GM19239 (cell line): ENCODE data around the gene SEMA5B.
A peak's percentile ranks its signal among the peaks of the same experiment; 100 is the strongest.

Experiments used
- DNase-seq: peaks from one replicate; pipeline ENCODE4 v3.0.0; 2011; ENCODE audit warnings: low spot score; ENCODE audit not compliant: insufficient read length
- FAIRE-seq: peaks from 2 replicates; lab custom pipeline; 2011; peaks lifted over from hg19 to GRCh38; lab: Jason Lieb, UNC

The SEMA5B gene

DNA sequence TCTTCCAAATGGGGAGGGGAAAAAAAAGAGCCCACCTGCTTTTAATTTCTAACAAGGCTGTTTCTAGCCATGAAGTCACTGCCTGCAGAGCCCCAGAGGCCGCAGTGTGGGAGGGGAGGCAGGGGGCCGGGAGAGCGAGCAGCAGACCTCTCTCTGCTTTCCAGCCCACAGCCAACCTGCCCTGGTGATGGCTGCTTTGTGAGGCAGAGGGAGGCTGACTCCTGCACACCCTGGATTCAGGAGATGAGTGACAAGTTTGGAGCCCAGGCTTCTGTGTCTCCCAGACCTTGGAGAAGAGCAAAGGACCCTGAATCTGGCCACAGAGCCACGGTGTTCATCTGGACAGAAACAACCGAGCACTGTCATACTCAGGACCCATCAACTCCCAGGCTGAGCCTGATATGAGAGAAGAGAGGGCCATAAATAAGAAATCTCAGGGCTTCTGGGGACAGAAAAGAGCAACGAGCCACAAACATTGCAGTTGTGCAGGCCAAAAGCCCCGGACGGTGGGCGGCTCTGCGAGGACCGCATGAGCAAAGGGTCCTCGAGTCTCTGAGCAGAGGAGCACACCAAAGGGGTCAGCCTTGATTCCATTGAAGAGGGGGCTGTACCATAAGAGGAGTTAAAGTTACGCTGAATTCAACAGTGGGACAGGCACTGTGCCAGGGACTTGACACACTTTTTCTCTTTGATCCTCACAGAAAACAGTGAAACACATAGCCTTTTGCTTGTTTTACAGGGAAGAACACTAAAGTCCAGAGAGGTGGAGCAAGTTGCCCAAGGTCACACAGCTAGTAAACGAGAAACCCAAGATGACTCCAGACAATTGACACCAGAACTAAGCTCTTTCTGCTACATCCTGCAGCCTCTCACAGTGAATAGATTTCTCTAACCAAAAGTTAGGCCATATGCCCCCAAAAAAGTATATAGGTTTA, 97.2 kb downstream of the SEMA5B start:
- FAIRE-seq (no peak), DNase-seq (no peak)

DNA sequence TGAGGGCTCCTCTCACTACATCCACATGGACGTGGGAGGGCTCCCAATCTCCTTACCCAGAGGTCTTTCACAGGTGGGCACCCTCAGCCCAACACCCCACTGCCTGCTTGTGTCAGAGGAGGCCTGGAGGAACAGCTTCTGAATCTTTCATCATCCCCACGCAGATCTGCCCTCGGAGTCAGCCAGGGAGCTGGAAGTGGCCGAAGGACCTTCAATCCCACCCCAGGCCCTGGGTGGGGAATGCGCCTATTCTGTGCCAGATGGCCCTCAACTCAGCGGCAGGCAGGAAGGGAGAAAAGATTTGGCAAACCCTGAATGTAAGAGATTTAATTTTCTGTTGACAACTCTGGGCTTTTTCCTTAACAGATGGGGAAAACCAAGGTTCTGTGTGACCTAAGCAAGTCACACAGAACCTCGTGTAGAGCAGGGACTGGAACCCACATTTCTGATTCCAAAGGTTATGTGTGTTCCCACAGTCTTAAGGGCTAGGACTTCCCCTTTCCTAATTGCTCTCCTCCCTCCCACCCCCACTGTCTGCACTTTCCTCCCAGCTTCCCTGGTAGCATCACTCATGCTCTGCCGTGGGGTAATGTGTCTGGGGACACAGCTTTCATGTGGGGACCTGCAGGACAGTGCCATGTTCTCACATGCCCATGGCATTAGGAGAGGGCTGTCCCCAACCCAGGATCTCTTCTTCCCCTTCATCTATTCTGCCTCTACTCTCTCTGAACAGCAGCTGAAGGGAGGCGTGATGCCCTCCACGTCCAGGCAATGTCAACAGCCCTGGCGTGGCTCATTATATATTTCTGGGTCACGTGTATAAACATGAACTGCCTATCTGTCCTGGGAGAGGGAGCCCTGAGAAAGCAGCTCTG, 98.1 kb downstream of the SEMA5B start:
- DNase-seq = no peak
- no peak for FAIRE-seq

DNA sequence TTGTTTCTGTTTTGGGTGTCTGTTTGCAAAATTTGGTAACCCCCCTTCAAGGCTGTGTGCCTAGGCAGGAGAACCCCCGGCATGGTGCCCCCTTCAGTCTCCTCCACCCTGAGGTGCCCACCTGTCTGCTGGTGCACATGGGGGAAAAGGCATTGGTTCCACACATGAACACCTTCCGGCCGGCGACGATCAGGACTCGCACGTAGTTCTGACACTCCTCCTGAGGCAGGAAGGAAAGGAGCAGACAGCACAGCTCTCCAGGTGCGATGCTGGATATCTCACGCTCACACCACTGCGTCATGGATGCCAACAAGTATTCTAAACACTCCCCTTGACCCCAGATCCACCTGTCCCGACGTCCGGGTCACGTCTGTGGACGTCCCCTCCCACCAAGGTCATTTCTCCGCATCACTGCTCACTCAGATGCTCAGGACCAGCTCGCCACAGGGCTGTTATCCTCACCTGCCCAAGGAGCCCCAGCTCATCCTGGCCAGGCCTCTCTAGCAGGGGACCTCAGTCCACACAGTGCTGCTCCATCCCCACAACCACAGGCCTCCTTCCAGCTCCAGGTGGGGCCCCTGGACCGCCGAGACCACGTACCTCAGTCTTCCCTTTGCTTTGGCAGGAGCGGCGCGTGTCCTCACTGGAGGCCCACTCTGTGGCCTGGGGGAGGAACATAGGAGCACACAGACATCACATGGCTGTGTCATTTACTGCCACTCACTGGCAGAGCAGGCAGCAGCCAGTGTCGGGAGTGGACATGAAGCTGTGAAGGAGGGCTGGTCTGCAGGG, 99.0 kb downstream of the SEMA5B start:
- DNase-seq (no peak), FAIRE-seq (no peak)

DNA sequence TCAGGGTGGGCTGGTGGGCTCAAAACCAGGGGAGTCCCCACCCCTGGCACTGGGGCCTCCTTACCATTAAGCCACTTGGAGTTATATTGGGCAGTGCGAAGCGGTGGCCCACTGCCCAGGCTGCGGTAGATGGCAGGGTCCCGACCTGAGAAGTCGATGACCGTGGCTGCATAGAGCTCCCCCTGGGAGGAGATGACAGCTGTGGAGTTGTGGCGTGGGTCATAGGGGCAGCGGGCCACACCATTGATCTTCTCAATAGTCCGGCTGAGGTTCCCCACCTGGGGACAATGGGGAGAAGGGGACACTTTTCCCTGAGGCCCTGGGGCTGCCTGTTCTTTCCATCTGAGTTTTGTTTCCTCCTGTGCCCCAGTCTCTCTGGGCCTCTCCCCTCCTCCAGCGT, 99.8 kb downstream of the SEMA5B start:
- FAIRE-seq (no peak), DNase-seq (no peak)

DNA sequence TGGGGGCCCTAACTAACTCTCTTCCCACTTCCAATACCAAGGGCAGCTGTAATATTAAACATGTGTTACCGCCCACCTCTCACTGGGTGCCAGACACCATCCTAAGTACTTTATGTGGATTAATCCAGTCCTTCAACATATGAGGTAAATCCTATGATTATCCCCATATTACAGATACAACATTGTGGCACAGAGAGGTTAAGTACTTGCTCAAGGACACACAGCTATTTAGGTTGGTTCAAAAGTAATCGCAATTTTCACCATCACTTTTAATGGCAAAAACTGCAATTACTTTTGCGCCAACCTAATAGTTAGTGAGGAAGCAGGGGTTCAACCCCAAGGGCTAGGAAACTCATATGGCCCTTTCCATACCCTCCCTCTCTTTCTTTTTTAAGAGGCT, 100.8 kb downstream of the SEMA5B start:
- FAIRE-seq (no peak), DNase-seq (no peak)

DNA sequence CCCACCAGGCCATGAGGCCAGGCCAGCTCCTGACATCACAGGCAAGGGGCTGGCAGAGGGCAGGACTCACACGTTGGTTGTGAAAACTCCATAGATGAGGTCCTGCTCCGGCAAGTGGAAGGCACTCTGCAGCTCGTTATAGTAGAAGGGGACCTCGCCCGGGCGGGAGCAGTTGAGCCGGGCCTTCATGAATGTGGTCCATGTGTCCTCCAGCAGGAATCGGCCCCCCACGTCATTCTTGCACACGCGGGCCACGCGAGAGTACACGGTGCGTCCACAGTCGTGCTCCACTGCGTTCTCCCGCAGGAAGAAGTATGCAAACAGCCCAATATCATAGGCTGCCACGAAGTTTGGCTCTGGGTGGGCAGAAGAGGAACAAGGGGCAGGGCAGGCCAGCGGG, 101.2 kb downstream of the SEMA5B start:
- DNase-seq (no peak), FAIRE-seq (no peak)

DNA sequence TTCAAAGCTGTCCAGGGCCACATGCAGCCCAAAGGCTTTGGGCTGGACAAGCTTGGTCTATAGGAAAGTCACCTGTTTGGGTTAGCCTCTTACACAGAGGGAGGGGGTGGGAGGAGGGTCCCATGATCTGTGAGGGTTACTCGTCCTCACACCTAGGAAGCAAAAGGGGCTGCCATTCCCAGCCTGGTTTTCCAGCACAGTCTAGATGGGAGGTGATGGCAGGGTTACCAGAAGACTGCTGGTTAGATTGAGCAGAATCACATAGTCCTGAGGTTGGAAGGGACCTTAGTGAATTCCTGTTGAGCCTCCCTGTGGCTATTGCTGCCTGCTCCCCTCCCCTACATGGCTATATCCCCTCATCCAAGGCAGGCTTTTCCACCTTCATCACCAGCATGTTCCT, 101.8 kb downstream of the SEMA5B start:
- DNase-seq (no peak), FAIRE-seq (no peak)

DNA sequence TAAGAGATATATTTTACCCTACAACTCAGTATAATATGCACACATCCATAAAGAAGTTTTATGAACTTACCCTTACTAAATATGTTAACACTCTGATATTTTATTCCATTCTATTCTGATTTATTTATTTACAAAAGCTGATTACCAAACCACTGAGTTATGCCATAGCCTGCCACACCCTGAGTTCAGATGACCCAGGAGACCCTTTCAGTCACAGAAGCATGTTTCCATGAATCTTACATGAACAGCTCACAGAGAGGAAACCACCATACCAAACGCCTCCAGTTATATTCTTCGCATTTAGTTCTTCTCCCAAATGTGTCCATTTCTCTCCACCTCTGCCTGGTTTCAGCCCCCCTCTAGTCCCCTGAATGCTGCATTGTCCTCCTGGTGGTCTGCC, 103.5 kb downstream of the SEMA5B start:
- no peak for DNase-seq
- FAIRE-seq = no peak

DNA sequence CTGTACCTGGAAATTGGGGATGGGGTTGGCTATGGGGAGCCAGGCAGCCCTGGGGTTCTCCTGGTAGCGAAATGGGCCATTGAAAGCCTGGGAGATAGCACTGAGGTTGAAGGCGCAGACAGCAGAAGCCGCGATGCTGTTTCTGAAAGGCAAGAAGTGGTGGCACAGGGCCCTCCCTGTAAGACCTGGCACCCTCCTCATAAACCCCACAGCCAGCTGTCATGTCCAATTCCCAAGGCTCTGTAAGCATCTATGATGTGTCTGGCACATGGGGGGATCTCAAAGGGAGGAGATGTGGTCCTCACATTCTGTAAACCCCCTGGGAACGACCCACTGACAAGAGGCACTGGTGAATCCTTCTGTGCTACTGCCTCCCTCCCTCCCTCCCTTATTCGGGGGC, 104.0 kb downstream of the SEMA5B start:
- DNase-seq = no peak
- FAIRE-seq = no peak

DNA sequence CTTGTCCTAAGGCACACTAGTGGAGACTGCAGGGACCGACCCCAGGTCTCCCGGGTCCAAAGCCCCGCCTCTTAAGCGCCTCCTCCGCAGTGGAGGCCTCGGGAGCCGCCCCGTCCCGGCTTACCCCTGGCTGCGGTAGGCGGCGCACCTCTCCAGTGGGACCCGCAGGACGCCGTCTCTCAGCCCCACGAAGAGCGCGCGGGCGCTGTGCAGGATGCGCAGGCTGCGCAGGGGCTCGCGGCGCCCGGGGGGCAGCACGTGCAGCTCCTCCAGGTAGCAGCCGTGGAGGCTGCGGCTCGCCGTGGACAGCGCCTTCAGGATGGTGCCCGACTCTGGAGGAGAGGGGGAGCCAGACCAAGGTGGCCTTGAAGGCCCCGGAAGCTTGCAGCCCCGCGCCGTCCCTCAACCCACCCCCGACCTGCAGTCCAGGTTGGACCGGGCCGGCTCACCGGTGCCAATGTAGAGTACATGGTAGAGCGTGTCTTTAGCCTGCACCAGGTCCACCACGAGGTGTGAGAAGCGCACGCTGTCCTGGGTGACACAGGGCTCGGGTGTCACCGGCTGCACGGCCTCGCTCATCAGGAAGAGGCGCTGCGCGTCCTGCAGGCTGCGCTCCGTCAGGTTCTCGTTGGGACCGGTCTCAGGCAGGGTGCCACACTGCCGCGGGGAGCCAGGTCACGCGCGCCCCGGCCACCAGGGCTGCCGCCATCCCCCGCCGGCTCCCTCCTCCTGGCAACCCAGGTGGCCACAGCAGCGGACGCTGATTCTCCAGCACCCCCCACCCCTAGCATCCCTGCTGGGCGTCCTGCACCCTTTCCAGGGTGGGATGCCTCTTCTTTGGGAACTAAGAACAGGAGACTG, 105.5 kb downstream of the SEMA5B start:
- no peak for FAIRE-seq
- peak; percentile 56 for DNase-seq

DNA sequence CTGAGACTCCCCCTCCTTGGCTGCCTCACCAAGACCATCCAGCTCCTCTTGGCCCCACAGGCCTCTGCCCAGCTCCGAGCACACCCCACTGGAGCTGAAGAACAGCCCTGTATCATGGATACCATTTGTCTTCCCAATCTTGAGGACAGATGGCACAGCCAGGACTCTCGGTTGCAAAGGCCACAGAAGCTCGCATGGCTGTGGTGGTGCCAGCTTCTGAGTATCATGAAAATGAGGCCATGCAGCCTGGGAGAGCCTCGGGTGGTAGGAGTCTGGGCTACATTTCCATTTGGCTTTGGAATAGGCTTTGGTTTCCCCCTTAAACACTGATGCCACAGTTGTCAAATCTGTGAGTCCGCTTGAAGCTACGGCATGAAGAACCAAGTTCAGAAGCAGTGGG, 106.6 kb downstream of the SEMA5B start:
- DNase-seq (no peak), FAIRE-seq (no peak)

DNA sequence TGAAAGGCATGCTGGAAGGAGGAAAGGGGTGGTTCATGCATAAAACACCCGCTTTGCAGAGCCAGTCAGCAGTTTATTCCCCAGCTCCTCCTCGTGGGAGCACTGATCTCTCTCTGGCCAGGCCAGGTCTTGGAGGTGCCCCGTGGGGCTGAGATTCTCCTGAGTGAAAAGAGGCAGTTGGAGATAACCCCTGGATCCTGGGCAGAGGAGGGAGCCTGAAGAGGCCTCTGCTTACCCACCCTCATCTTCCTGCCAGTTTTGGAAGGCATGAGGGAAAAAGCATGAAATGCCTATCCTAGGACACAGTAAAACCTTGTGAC, 108.3 kb downstream of the SEMA5B start:
- DNase-seq (no peak), FAIRE-seq (no peak)

DNA sequence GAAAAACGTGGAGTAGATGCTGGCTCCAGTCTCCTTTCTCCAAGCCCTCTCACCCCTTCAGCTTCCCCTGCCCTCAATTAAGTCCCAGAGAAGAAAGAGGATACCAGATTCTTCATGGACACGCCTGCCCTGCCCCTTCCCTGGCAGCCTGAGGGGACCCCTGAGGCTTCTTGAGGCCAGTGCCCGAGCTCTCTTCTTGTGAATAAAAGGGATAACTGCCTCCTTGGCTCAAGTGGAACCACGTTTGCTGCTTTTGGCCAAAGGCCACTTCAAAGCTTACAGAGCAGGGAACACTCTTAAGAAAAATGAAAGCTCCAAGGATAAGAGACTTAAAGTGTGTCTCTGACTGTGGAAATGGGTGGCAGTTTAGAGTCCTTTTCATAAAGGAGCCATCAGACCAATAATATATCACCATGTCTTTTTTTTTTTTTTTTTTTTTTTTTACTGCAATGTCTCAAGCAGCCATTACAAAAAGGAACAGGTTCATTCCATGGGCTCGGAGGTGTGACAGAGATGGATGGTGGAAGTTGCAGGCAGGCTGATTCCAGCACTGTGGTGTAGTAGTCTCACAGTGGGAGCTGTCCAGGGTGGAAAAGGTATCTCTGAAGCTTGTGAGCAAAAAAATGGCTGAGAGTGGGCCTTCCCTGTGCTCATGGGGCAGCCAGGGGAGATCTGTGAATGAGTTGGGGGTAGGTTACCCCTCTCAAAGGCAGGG, 108.8 kb downstream of the SEMA5B start:
- no peak for DNase-seq
- no peak for FAIRE-seq

DNA sequence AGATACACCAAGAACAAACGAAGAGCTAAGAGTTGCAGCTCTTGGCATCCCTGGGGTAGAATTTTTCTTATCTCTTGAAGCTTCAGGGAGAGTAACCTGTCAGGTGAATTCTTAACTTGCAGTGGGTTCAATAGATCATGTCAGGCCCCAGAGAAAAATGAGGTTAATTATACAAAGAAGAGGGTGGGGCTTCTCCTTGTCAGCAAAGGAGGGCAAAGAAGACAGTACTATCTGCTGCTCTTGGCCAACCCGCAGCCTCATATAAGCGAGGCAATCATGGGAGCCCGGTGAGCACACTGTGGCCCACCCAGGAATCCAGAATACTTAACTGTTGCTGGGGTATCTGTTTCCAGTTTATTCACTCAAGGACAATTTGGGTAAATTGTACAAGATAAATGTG, 110.2 kb downstream of the SEMA5B start:
- FAIRE-seq (no peak), DNase-seq (no peak)

DNA sequence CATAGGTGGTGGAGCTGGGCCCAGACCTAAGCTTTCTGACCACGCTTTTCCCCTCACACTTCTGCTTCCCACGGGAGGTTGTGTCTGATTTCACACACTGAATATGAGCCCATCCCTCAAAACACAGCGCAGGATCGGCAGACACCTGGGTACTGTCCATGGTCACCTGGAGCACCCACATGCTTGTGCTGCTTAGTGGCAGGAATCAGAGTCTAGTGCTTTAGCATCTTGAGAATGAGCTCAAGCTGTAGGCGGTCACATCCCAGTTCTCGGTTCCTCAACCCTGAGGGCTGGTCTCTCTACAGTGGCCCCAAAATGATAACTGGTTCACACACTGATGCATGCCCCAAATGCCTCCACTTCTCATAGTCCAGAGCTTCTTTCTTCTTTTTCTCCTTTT, 111.0 kb downstream of the SEMA5B start:
- FAIRE-seq = no peak
- no peak for DNase-seq

DNA sequence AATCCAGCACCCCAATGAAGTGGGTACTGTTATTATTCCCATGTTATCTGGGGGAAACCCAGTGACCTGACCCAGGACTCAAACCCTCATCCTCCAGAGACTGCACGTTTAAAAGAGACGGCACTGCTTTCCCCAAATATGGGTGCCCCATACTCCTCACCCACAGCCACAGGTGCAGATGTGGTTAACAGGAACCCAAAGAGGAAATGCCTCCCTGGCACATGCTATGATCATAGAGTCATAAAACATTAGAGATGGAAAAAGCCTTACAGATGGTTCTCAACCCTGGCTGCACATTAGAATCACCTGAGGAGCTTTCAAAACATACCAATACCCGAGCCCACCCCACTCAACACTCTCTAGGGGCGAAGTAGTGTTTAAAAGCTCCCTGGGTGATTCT, 111.5 kb downstream of the SEMA5B start:
- DNase-seq (no peak), FAIRE-seq (no peak)

DNA sequence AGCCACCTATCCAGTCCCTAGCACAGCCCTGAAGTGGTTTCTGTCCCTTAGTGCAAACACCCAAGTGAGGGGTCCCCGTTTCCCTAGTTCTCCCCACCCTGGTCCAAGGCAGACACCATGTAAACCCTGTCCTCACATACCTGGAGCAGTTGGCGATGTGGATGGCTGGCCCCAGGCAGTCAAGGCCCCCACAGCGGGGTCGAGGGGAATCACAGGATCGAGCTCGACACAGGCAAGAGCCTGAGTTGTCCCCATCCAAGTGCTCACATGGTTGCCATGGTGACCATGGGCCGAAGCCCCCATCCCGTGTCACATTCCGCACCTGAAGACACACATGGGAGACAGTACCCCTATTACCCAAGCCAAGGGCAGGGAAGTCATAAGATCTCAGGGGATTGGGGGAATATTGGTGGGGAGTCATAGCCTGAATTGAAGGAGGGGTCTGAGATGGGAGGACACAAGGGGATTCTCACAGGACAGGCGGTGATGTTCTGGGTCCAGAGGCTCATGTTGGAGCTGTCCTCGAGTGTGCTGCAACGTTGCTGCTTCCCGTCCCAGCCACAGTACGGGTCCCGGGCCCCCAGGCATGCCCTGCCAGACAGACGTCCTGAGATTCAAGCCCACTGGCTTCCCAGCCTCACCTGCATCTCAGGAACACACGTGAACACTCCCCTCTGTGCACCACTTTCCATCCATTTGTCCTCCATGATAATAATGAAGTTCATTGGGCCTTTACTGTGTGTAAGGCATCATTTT, 112.1 kb downstream of the SEMA5B start:
- FAIRE-seq (no peak), DNase-seq (no peak)

DNA sequence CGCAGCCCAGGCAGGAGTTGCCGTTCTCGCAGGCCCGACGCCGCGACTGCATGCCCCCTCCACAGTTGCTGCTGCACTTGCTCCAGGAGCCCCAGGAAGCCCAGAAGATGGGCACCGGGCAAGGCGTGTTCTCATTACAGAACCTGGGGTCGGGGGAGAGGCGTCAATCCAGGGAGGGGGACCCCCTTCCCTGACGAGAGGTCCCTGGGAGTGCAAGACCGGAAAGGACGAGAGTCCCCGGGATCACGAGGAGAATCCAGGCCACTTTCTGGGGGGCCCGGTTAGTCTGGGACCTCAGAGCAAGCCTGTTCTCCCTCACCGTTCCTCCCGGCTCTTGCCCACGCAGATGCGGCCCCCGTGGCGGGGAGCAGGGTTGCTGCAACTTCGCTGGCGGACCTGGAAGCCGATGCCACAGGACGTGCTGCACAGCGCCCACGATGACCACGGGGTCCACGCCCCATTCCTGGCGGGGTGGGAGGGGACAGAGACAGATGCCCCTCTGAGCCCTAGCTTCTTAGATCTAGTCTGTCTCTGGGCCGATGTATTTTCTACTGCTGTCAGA, 113.9 kb downstream of the SEMA5B start:
- FAIRE-seq (no peak), DNase-seq (no peak)
